Caco-2 (cell line): ENCODE data around the gene KCNJ1. TPM values are rescaled to one million over a fixed set of nuclear protein-coding genes. Genes with fewer than 3 reads are reported as not detected.

Experiments used
- BruUV-seq: library from RNA; stranded (reverse); fragments of 400-500 nt; replicated peaks from 2 replicates; lab custom pipeline; 2021; lab: Mats Ljungman, UMichigan
- CTCF ChIA-PET: fragments of 300-600 bp; sonication (Branson Sonifier 250); formaldehyde crosslinking; loops from one replicate; lab custom pipeline; 2022; ENCODE audit warnings: antibody characterized with exemption; lab: Charles Lee
- POLR2A ChIA-PET: fragments of 300-600 bp; sonication (Branson Sonifier 250); formaldehyde crosslinking; loops from one replicate; lab custom pipeline; 2022; ENCODE audit warnings: antibody characterized with exemption; lab: Charles Lee
- DNase-seq, 2 experiments: peaks; one replicate each; pipeline versions ENCODE4 v3.0.0 to v3.0.0-alpha.2; 2020 to 2022
- H3K27me3 ChIP-seq: replicated peaks from 2 replicates; pipeline ENCODE4 v1.6.0; 2011; ENCODE audit warnings: low read length; ENCODE audit not compliant: control insufficient read depth, insufficient read depth
- H3K36me3 ChIP-seq: 2 replicates; pipeline ENCODE4 v1.5.1; 2011; ENCODE audit warnings: low read length; ENCODE audit not compliant: control insufficient read depth, insufficient read depth
- H3K4me1 ChIP-seq: fragments of 250-450 bp; sonication (Bioruptor Pico); 2 replicates; pipeline ENCODE4 v1.5.1; 2020; ENCODE audit warnings: mild to moderate bottlenecking
- H3K4me3 ChIP-seq: 2 replicates; pipeline ENCODE4 v1.5.1; 2011; ENCODE audit warnings: low read depth, mild to moderate bottlenecking, control low read depth, low read length
- H3K9me3 ChIP-seq: fragments of 250-450 bp; sonication (Bioruptor Pico); 2 replicates; pipeline ENCODE4 v1.5.1; 2020; ENCODE audit warnings: mild to moderate bottlenecking, moderate library complexity
- H3K27ac Mint-ChIP-seq: one replicate; pipeline ENCODE4 v1.8.0; 2022; ENCODE audit warnings: mixed read lengths; ENCODE audit not compliant: unreplicated experiment
- H3K27me3 Mint-ChIP-seq: one replicate; pipeline ENCODE4 v1.8.0; 2022; ENCODE audit warnings: mixed read lengths; ENCODE audit not compliant: insufficient read depth, unreplicated experiment
- H3K36me3 Mint-ChIP-seq: one replicate; pipeline ENCODE4 v1.8.0; 2022; ENCODE audit warnings: mild to moderate bottlenecking, mixed read lengths; ENCODE audit not compliant: insufficient read depth, unreplicated experiment
- H3K4me1 Mint-ChIP-seq: one replicate; pipeline ENCODE4 v1.8.0; 2022; ENCODE audit warnings: low read depth, mixed read lengths; ENCODE audit not compliant: unreplicated experiment
- H3K4me3 Mint-ChIP-seq: one replicate; pipeline ENCODE4 v1.8.0; 2022; ENCODE audit warnings: mild to moderate bottlenecking, moderate library complexity, mixed read lengths; ENCODE audit not compliant: unreplicated experiment
- H3K9me3 Mint-ChIP-seq: one replicate; pipeline ENCODE4 v1.8.0; 2022; ENCODE audit warnings: mixed read lengths; ENCODE audit not compliant: unreplicated experiment
- CTCF ChIP-seq, 2 experiments: fragments of 200-600 bp in 1 of 2; IDR thresholded peaks; 1 replicate in 1 of 2; 2 replicates in 1 of 2; pipeline versions ENCODE4 v1.5.1 to v1.8.0; 2011 to 2022; ENCODE audit warnings: antibody characterized with exemption in 1 of 2, control low read depth in 1 of 2, inconsistent platforms in 1 of 2, low read depth in 1 of 2, low read length in 1 of 2, mild to moderate bottlenecking in 1 of 2, moderate library complexity in 1 of 2; ENCODE audit not compliant: insufficient read depth in 1 of 2, severe bottlenecking in 1 of 2, unreplicated experiment in 1 of 2
- intact Hi-C: fragments of 100-400 bp; cut with micrococcal nuclease; formaldehyde crosslinking; loops from one replicate; pipeline ENCODE4 v1.10.0; 2022; ENCODE audit not compliant: unreplicated experiment
- total RNA-seq: library from RNA; stranded (reverse); gene quantifications from 2 replicates; pipeline ENCODE4 v1.2.3, GENCODE V29; 2022

The KCNJ1 gene
- total RNA-seq, 1 experiment from 2014 or later, result not detected

GRCh38 chr11:128895526-128895925 lies 28.4 kb upstream of the KCNJ1 start:
- H3K4me3 Mint-ChIP-seq, result no peak overlapping the region
- TF ChIP-seq CTCF (IDR thresholded peaks at IDR 0.05; ENCODE audit: insufficient read depth in 1 of 2, low read depth in 1 of 2, low read length in 1 of 2, severe bottlenecking in 1 of 2, unreplicated experiment in 1 of 2), result no peak
- H3K36me3 Mint-ChIP-seq, result no peaks in the 10 kb centered on the region
- Histone ChIP-seq H3K36me3 (no peaks in the 10 kb centered on the region), H3K4me1 (peaks cover 3% of the 10 kb centered on the region), H3K4me3 (no peak overlapping the region), H3K9me3 (no peaks in the 10 kb centered on the region), H3K27me3 (0 out of 2 replicates have a peak, but pooled peaks cover 1% of the 10 kb centered on the region)
- H3K27ac Mint-ChIP-seq, result no peak overlapping the region
- intact Hi-C loops, result no loop called here
- BruUV-seq, result no TSS peak
- CTCF ChIA-PET, result interaction anchor here (0.8 to 1.5 kb wide), 3 partner anchors 9 to 38 kb away, joined by 3 to 8 read pairs (median 4); no protein-coding TSS in a partner anchor
- no peaks in the 10 kb centered on the region for H3K9me3 Mint-ChIP-seq
- POLR2A ChIA-PET, result no interaction called here
- no peak for DNase-seq
- peaks cover 7% of the 10 kb centered on the region for H3K27me3 Mint-ChIP-seq
- no peaks in the 10 kb centered on the region for H3K4me1 Mint-ChIP-seq

GRCh38 chr11:128894685-128895084 lies 27.6 kb upstream of the KCNJ1 start:
- DNase-seq, result no peak
- ChIA-PET CTCF (interaction anchor here (1.4 to 1.5 kb wide), 2 partner anchors 8 to 12 kb away, joined by 3 to 8 read pairs; no protein-coding TSS in a partner anchor), POLR2A (no interaction called here)
- Histone ChIP-seq H3K9me3 (no peaks in the 10 kb centered on the region), H3K4me1 (peaks cover 10% of the 10 kb centered on the region), H3K4me3 (no peak overlapping the region), H3K27me3 (0 out of 2 replicates have a peak, but pooled peaks cover 1% of the 10 kb centered on the region), H3K36me3 (no peaks in the 10 kb centered on the region)
- BruUV-seq, result no TSS peak
- intact Hi-C loops, result no loop called here
- Mint-ChIP-seq H3K4me3 (no peak overlapping the region), H3K27me3 (peaks cover 7% of the 10 kb centered on the region), H3K27ac (no peak overlapping the region), H3K9me3 (no peaks in the 10 kb centered on the region), H3K36me3 (no peaks in the 10 kb centered on the region), H3K4me1 (no peaks in the 10 kb centered on the region)
- no peak for TF ChIP-seq CTCF (IDR thresholded peaks at IDR 0.05; ENCODE audit: insufficient read depth in 1 of 2, low read depth in 1 of 2, low read length in 1 of 2, severe bottlenecking in 1 of 2, unreplicated experiment in 1 of 2)

- H3K4me1 ChIP-seq, result peaks cover 10% of the 10 kb centered on the region
- TF ChIP-seq CTCF (IDR thresholded peaks at IDR 0.05; ENCODE audit: insufficient read depth in 1 of 2, low read depth in 1 of 2, low read length in 1 of 2, severe bottlenecking in 1 of 2, unreplicated experiment in 1 of 2), result no peak
- no peaks in the 10 kb centered on the region for H3K9me3 ChIP-seq
- DNase-seq, result no peak
- no peak overlapping the region for H3K4me3 ChIP-seq
- no TSS peak for BruUV-seq
- H3K27me3 ChIP-seq, result 0 out of 2 replicates have a peak, but pooled peaks cover 1% of the 10 kb centered on the region
- intact Hi-C loops, result no loop called here
- no peaks in the 10 kb centered on the region for H3K36me3 ChIP-seq
- Mint-ChIP-seq H3K36me3 (no peaks in the 10 kb centered on the region), H3K4me3 (no peak overlapping the region), H3K9me3 (no peaks in the 10 kb centered on the region), H3K27me3 (peaks cover 10% of the 10 kb centered on the region), H3K27ac (no peak overlapping the region), H3K4me1 (no peaks in the 10 kb centered on the region)
- CTCF ChIA-PET, result interaction anchor here (1.4 to 1.5 kb wide), 2 partner anchors 8 to 12 kb away, joined by 3 to 8 read pairs; no protein-coding TSS in a partner anchor
- POLR2A ChIA-PET, result no interaction called here
Measured at GRCh38 chr11:128894286-128894681, 27.2 kb upstream of the KCNJ1 start.
